SK-N-SH (cell line): Measurements from ENCODE around the gene ZG16. TPM values are rescaled to one million over a fixed set of nuclear protein-coding genes. Genes with fewer than 3 reads are reported as not detected.

Experiments used
- CTCF ChIA-PET: fragments of 300-600, 350-600 bp; formaldehyde crosslinking; extraction: SDS; loops from one replicate; lab custom pipeline; 2021; lab: Yijun Ruan, JAX
- POLR2A ChIA-PET: fragments of 350-600 bp; sonication (Branson Sonifier 250); formaldehyde crosslinking; extraction: SDS; loops from one replicate; lab custom pipeline; 2020; ENCODE audit warnings: antibody characterized with exemption, inconsistent platforms; lab: Yijun Ruan, JAX
- DNase-seq: peaks from one replicate; pipeline ENCODE4 v3.0.0; 2012
- H2AFZ ChIP-seq: fragments of 200-600 bp; sonication (generic); 2 replicates; pipeline ENCODE4 v1.8.1; 2016; ENCODE audit warnings: antibody characterized with exemption, mild to moderate bottlenecking, low read depth
- H3F3A ChIP-seq: fragments of 200-600 bp; sonication (generic); replicated peaks from 2 replicates; pipeline ENCODE3; 2016; ENCODE audit warnings: antibody characterized with exemption, mild to moderate bottlenecking; ENCODE audit not compliant: insufficient read depth
- H3K27ac ChIP-seq, 2 experiments: fragments of 200-500 bp in 1 of 2; fragments of 200-600 bp in 1 of 2; sonication (Bioruptor generic) in 1 of 2; sonication (generic), shearing (Covaris generic) in 1 of 2; 2 replicates each; pipeline versions ENCODE4 v1.5.1 to v1.6.1; 2014 to 2016; ENCODE audit warnings: low read depth in 2 of 2, inconsistent platforms in 1 of 2, low read length in 1 of 2, mild to moderate bottlenecking in 1 of 2, mixed read lengths in 1 of 2
- H3K27me3 ChIP-seq: fragments of 200-600 bp; sonication (generic), shearing (Covaris generic); 2 replicates; pipeline ENCODE4 v1.6.1; 2016; ENCODE audit warnings: mixed run types; ENCODE audit not compliant: insufficient read depth
- H3K36me3 ChIP-seq, 2 experiments: fragments of 200-500 bp in 1 of 2; fragments of 200-600 bp in 1 of 2; sonication (Bioruptor generic) in 1 of 2; sonication (generic) in 1 of 2; replicated peaks in 1 of 2; 2 replicates each; pipeline versions ENCODE3 to v1.5.1; 2014 to 2016; ENCODE audit warnings: low read length in 1 of 2, mild to moderate bottlenecking in 1 of 2; ENCODE audit not compliant: insufficient read depth in 2 of 2, control insufficient read depth in 1 of 2
- H3K4me1 ChIP-seq, 2 experiments: fragments of 200-500 bp in 1 of 2; fragments of 200-600 bp in 1 of 2; sonication (Bioruptor generic) in 1 of 2; sonication (generic), shearing (Covaris generic) in 1 of 2; 2 replicates each; pipeline versions ENCODE4 v1.5.1 to v1.6.1; 2014 to 2016; ENCODE audit warnings: low read depth in 1 of 2, low read length in 1 of 2, mixed run types in 1 of 2; ENCODE audit not compliant: insufficient read depth in 2 of 2, control insufficient read depth in 1 of 2
- H3K4me2 ChIP-seq: fragments of 200-600 bp; sonication (generic), shearing (Covaris generic); 2 replicates; pipeline ENCODE4 v1.6.1; 2017; ENCODE audit warnings: mixed run types
- H3K4me3 ChIP-seq, 2 experiments: fragments of 200-500 bp in 1 of 2; fragments of 200-600 bp in 1 of 2; sonication (Bioruptor generic) in 1 of 2; sonication (generic), shearing (Covaris generic) in 1 of 2; 2 replicates each; pipeline versions ENCODE4 v1.5.1 to v1.8.1; 2014 to 2016; ENCODE audit warnings: low read depth in 2 of 2, inconsistent platforms in 1 of 2, low read length in 1 of 2, mild to moderate bottlenecking in 1 of 2, mixed read lengths in 1 of 2, moderate library complexity in 1 of 2
- H3K79me2 ChIP-seq: fragments of 200-600 bp; sonication (generic); 2 replicates; pipeline ENCODE4 v1.8.1; 2017; ENCODE audit warnings: mild to moderate bottlenecking; ENCODE audit not compliant: insufficient read depth
- H3K9ac ChIP-seq: fragments of 200-600 bp; sonication (generic); 2 replicates; pipeline ENCODE4 v1.6.1; 2017; ENCODE audit warnings: mixed run types
- H3K9me2 ChIP-seq: fragments of 200-600 bp; sonication (generic); 2 replicates; pipeline ENCODE4 v1.6.1; 2017; ENCODE audit warnings: mixed run types
- H3K9me3 ChIP-seq: fragments of 200-600 bp; sonication (generic); 2 replicates; pipeline ENCODE4 v1.6.1; 2017; ENCODE audit warnings: mixed run types, mild to moderate bottlenecking, moderate library complexity
- H4K20me1 ChIP-seq: fragments of 200-600 bp; sonication (generic); 2 replicates; pipeline ENCODE4 v1.6.1; 2017; ENCODE audit warnings: mild to moderate bottlenecking, mixed run types; ENCODE audit not compliant: insufficient read depth
- CHD2 ChIP-seq: fragments of 150-350 bp; IDR thresholded peaks from 2 replicates; pipeline ENCODE4 v1.6.1; 2018; ENCODE audit warnings: low read length; ENCODE audit not compliant: partially characterized antibody
- EP300 ChIP-seq, 2 experiments: IDR thresholded peaks; 2 replicates each; pipeline versions ENCODE4 v1.4.0 to v1.6.1; 2012; ENCODE audit warnings: borderline replicate concordance in 1 of 2, low read depth in 1 of 2, low read length in 1 of 2
- FOXJ3 ChIP-seq: sonication (generic); formaldehyde crosslinking; IDR thresholded peaks from 2 replicates; pipeline ENCODE4 v1.5.1; 2020; ENCODE audit warnings: mild to moderate bottlenecking, missing genetic modification reagents
- FOXM1 ChIP-seq: IDR thresholded peaks from 2 replicates; pipeline ENCODE4 v1.4.0; 2012; ENCODE audit warnings: low read depth, mild to moderate bottlenecking
- GABPA ChIP-seq: IDR thresholded peaks from 2 replicates; pipeline ENCODE4 v1.4.0; 2012; ENCODE audit warnings: low read depth, mild to moderate bottlenecking
- GATA2 ChIP-seq: sonication (generic); formaldehyde crosslinking; IDR thresholded peaks from 2 replicates; pipeline ENCODE4 v1.5.0; 2020; ENCODE audit warnings: mild to moderate bottlenecking, missing genetic modification reagents
- IRF3 ChIP-seq: fragments of 150-350 bp; IDR thresholded peaks from 2 replicates; pipeline ENCODE4 v1.6.1; 2016; ENCODE audit warnings: mild to moderate bottlenecking, low read depth, low read length
- MAX ChIP-seq: IDR thresholded peaks from 2 replicates; pipeline ENCODE4 v1.4.0; 2012; ENCODE audit warnings: low read depth
- MEF2A ChIP-seq: IDR thresholded peaks from 2 replicates; pipeline ENCODE4 v1.4.0; 2012; ENCODE audit warnings: low read depth, borderline replicate concordance
- MXI1 ChIP-seq: IDR thresholded peaks from 2 replicates; pipeline ENCODE4 v1.6.1; 2012; ENCODE audit warnings: mild to moderate bottlenecking, low read depth, low read length, improper control_type of control experiment
- NFIC ChIP-seq: IDR thresholded peaks from 2 replicates; pipeline ENCODE4 v1.4.0; 2012; ENCODE audit warnings: borderline replicate concordance
- PBX3 ChIP-seq: IDR thresholded peaks from 2 replicates; pipeline ENCODE4; 2012
- REST ChIP-seq: IDR thresholded peaks from 2 replicates; pipeline ENCODE4 v1.6.1; 2012; ENCODE audit warnings: mild to moderate bottlenecking, low read depth, low read length, moderate library complexity
- RFX5 ChIP-seq: IDR thresholded peaks from 2 replicates; pipeline ENCODE4 v1.6.1; 2012; ENCODE audit warnings: mild to moderate bottlenecking, improper control_type of control experiment, low read length
- RXRA ChIP-seq: IDR thresholded peaks from 2 replicates; pipeline ENCODE4 v1.4.0; 2012; ENCODE audit warnings: low read depth, mild to moderate bottlenecking, borderline replicate concordance
- SMC3 ChIP-seq: IDR thresholded peaks from 2 replicates; pipeline ENCODE4 v1.6.1; 2012; ENCODE audit warnings: low read depth, low read length, improper control_type of control experiment
- TEAD4 ChIP-seq: IDR thresholded peaks from 2 replicates; pipeline ENCODE4 v1.4.0; 2012; ENCODE audit warnings: mild to moderate bottlenecking, borderline replicate concordance; ENCODE audit not compliant: insufficient read depth
- YY1 ChIP-seq: IDR thresholded peaks from 2 replicates; pipeline ENCODE4 v1.4.0; 2012; ENCODE audit warnings: low read depth, mild to moderate bottlenecking
- WGBS: methylation state at CpG from one replicate; pipeline ENCODE4 v1.1.6; 2017; ENCODE audit warnings: low lambda C conversion rate; 5-methylcytosine and 5-hydroxymethylcytosine counted together
- polyA plus RNA-seq, 3 experiments: library from polyadenylated mRNA; depleted of rRNA; stranded (reverse); fragments of >200 nt; gene quantifications; 2 replicates each; pipeline ENCODE4 v1.2.3, GENCODE V29; 2012

ZG16 gene
- polyA plus RNA-seq, 1 of the 3 experiments (the other 2 are of a cell fraction), result not detected

GRCh38 chr16:29808219-29808900, 30.3 kb downstream of the ZG16 start:
- peak overlapping the region; percentile 70 to 76 for H3K4me3 ChIP-seq
- 32% methylated on average over 17 of the region's 25 CpGs for WGBS
- H3K27ac ChIP-seq, result peak overlapping the region; percentile 71 to 89
- peaks cover 16 to 18% of the 10 kb centered on the region in 2 experiments for H3K36me3 ChIP-seq
- ChIA-PET CTCF (interaction anchor here (0.8 to 2.6 kb wide), 20 partner anchors 8 to 247 kb away, joined by 3 to 24 read pairs (median 5); partner anchors contain the start of genes KIF22, MVP, PAGR1 and TAOK2), POLR2A (interaction anchor here (0.6 to 1.3 kb wide), 6 partner anchors 8 to 587 kb away, joined by 3 to 7 read pairs (median 3); partner anchors contain the start of genes CDIPT, PAGR1 and ZNF48)
- peaks cover 48% of the 10 kb centered on the region for H3K79me2 ChIP-seq
- H3K9me2 ChIP-seq, result no peaks in the 10 kb centered on the region
- no peak overlapping the region for H2AFZ ChIP-seq
- peaks cover 57% of the 10 kb centered on the region for H3F3A ChIP-seq
- H3K4me2 ChIP-seq, result peak overlapping the region; percentile 97
- H3K4me1 ChIP-seq, result peaks cover 30 to 57% of the 10 kb centered on the region in 2 experiments
- peak overlapping the region; percentile 62 for H3K9ac ChIP-seq
- peaks cover 15% of the 10 kb centered on the region for H4K20me1 ChIP-seq
- TF ChIP-seq MAX, result no peak
- no peak for TF ChIP-seq EP300 (IDR thresholded peaks at IDR 0.05; ENCODE audit: borderline replicate concordance in 1 of 2, low read depth in 1 of 2, low read length in 1 of 2)
- TF ChIP-seq GABPA, result no peak
- no peak for TF ChIP-seq TEAD4
- no peak for TF ChIP-seq RXRA
- TF ChIP-seq FOXJ3, result no peak
- TF ChIP-seq RFX5, result no peak
- no peak for TF ChIP-seq SMC3
- TF ChIP-seq YY1, result no peak
- TF ChIP-seq FOXM1, result no peak
- TF ChIP-seq GATA2 (CRISPR knock-in tag), result no peak
- no peak for TF ChIP-seq CHD2
- H3K9me3 ChIP-seq, result no peaks in the 10 kb centered on the region
- no peak for DNase-seq
- no peaks in the 10 kb centered on the region for H3K27me3 ChIP-seq

- H3K4me1 ChIP-seq, result peaks cover 38 to 65% of the 10 kb centered on the region in 2 experiments
- H4K20me1 ChIP-seq, result peaks cover 15% of the 10 kb centered on the region
- peaks cover 49% of the 10 kb centered on the region for H3F3A ChIP-seq
- WGBS, result 53% methylated on average over 6 of the region's 31 CpGs
- no peaks in the 10 kb centered on the region for H3K9me3 ChIP-seq
- no peak overlapping the region for H2AFZ ChIP-seq
- H3K9ac ChIP-seq, result peak overlapping the region; percentile 62; the same call in 1 of the 2 replicates
- peak overlapping the region; percentile 87 to 89 for H3K27ac ChIP-seq
- H3K79me2 ChIP-seq, result peaks cover 56% of the 10 kb centered on the region
- H3K27me3 ChIP-seq, result no peaks in the 10 kb centered on the region
- DNase-seq, result no peak
- CTCF ChIA-PET, result interaction anchor here (1.4 to 2.6 kb wide), 5 partner anchors 9 to 223 kb away, joined by 3 to 23 read pairs (median 5); partner anchors contain the start of genes KIF22 and TLCD3B
- peaks cover 13 to 18% of the 10 kb centered on the region in 2 experiments for H3K36me3 ChIP-seq
- POLR2A ChIA-PET, result interaction anchor here (0.7 kb wide), 1 partner anchor 218 kb away, joined by 3 read pairs; no protein-coding TSS in a partner anchor
- peak overlapping the region; percentile 16 to 76; a peak in 1 of 4 replicates for H3K4me3 ChIP-seq
- H3K9me2 ChIP-seq, result no peaks in the 10 kb centered on the region
- peak overlapping the region; percentile 97 for H3K4me2 ChIP-seq
- no peak for TF ChIP-seq CHD2
- no peak for TF ChIP-seq GABPA
- TF ChIP-seq MXI1, result no peak
- TF ChIP-seq IRF3, result no peak
- TF ChIP-seq PBX3, result no peak
- no peak for TF ChIP-seq NFIC
- TF ChIP-seq REST, result no peak
- no peak for TF ChIP-seq MEF2A
- no peak for TF ChIP-seq MAX
- TF ChIP-seq FOXJ3, result no peak
Observed at GRCh38 chr16:29809031-29809747, 31.1 kb downstream of the ZG16 start.
